Islet of Langerhans (tissue), 1 donor: Measurements from ENCODE around the gene ACOT8.
"Not testable (repeated sequence)": the region's sequence is repeated elsewhere in the genome, so short reads cannot be mapped to it uniquely, and the experiment has no call there.

Source experiments
- FAIRE-seq: peaks from one replicate; lab custom pipeline; 2011; peaks lifted over from hg19 to GRCh38; lab: Jason Lieb, UNC

The ACOT8 gene

GRCh38 chr20:45886590-45887345 is 29.6 kb upstream of the ACOT8 start:
- no peak for FAIRE-seq

GRCh38 chr20:45883100-45883469 is 25.9 kb upstream of the ACOT8 start:
- FAIRE-seq, result no peak

GRCh38 chr20:45882469-45883099 is 25.4 kb upstream of the ACOT8 start:
- FAIRE-seq, result no peak

GRCh38 chr20:45880988-45881788 is 24.0 kb upstream of the ACOT8 start, which contains the start of gene ZSWIM1:
Gene ZSWIM1, plus strand, starts transcription at chr20:45881227. Its CDS starts 1,366 bp downstream, at chr20:45882593.
- peak; percentile 86 for FAIRE-seq

- FAIRE-seq, result no peak
Observed at GRCh38 chr20:45878076-45878761, 21.0 kb upstream of the ACOT8 start.

- no peak for FAIRE-seq
Observed at GRCh38 chr20:45874576-45874975, 17.4 kb upstream of the ACOT8 start.

GRCh38 chr20:45874104-45874481 is 16.9 kb upstream of the ACOT8 start:
- FAIRE-seq, result not testable (repeated sequence)

GRCh38 chr20:45873409-45874103 is 16.4 kb upstream of the ACOT8 start:
- no peak for FAIRE-seq

GRCh38 chr20:45872626-45873025 is 15.4 kb upstream of the ACOT8 start:
- no peak for FAIRE-seq

GRCh38 chr20:45867819-45868176 is 10.6 kb upstream of the ACOT8 start:
- no peak for FAIRE-seq

GRCh38 chr20:45867136-45867818 is 10.1 kb upstream of the ACOT8 start:
- no peak for FAIRE-seq

GRCh38 chr20:45866454-45866853 is 9.3 kb upstream of the ACOT8 start:
- FAIRE-seq, result no peak

- FAIRE-seq, result no peak
Observed at GRCh38 chr20:45863543-45864470, 6.6 kb upstream of the ACOT8 start.

GRCh38 chr20:45861221-45862075 is 4.3 kb upstream of the ACOT8 start:
- FAIRE-seq, result no peak

GRCh38 chr20:45860560-45861220 is 3.5 kb upstream of the ACOT8 start:
- FAIRE-seq, result no peak

GRCh38 chr20:45859916-45860315 is 2.7 kb upstream of the ACOT8 start:
- no peak for FAIRE-seq

- no peak for FAIRE-seq
Observed at GRCh38 chr20:45857882-45858216, 657 bp upstream of the ACOT8 start.

GRCh38 chr20:45853484-45853883 is 3.7 kb downstream of the ACOT8 start:
- FAIRE-seq, result no peak

GRCh38 chr20:45852326-45852725 is 4.9 kb downstream of the ACOT8 start:
- FAIRE-seq, result no peak
